ENCODE measurements around the gene COL18A1.
"Not testable (repeated sequence)": the region's sequence is repeated elsewhere in the genome, so short reads cannot be mapped to it uniquely, and the experiment has no call there.

The COL18A1 gene

GRCh38 chr21:45494851-45495680 lies 90.1 kb downstream of the COL18A1 start:
- FAIRE-seq (no peak), DNase-seq (ENCODE audit: insufficient read length, low spot score) (no peak)
- no peak for TF ChIP-seq POLR2A (IDR thresholded peaks at IDR 0.05; ENCODE audit: low read depth, low read length)

GRCh38 chr21:45496151-45496967 lies 91.4 kb downstream of the COL18A1 start:
- no peak for TF ChIP-seq POLR2A (IDR thresholded peaks at IDR 0.05; ENCODE audit: low read depth, low read length)
- FAIRE-seq = no peak
- no peak for DNase-seq (ENCODE audit: insufficient read length, low spot score)

DNA sequence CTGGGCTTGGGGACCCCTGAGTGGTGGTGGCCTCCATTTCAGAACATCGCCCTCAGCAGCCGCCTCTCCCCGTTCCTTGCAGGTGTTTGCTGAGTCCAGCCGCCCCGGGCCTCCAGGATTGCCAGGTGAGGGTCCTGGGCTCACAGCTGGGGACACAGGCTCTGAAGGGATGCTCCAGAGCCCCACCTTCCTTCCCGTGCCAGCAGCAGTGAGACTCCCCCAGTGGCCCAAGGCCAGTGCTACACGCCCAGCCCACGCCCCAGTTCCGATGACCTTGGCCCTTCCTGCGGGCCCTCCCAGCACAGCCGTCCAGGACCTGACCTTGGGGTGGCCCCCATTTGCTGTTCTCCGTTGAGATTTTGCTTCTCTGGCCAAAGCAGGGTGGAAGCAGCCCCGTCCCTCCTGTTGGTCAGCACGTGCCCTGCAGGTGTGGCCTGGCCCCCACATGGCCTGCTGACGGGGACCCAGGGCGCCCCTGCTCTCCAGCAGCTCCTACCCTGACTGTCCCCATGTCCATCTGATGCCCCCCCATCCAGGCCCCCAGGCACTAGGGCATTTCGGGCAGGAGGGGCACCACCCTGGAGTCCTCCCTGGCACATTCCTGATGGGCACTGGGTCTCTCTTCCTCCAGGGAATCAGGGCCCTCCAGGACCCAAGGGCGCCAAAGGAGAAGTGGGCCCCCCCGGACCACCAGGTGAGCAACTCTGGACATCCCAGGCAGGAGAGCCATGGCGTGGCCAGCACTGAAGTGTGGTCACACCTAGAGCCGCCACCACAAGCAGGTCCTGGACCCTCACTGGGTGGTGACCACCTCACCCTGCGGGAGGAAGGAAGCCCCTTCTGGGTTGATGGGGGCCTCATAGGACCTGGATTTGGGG lies 92.2 kb downstream of the COL18A1 start:
- DNase-seq (ENCODE audit: insufficient read length, low spot score) = no peak
- no peak for TF ChIP-seq POLR2A (IDR thresholded peaks at IDR 0.05; ENCODE audit: low read depth, low read length)
- no peak for FAIRE-seq

DNA sequence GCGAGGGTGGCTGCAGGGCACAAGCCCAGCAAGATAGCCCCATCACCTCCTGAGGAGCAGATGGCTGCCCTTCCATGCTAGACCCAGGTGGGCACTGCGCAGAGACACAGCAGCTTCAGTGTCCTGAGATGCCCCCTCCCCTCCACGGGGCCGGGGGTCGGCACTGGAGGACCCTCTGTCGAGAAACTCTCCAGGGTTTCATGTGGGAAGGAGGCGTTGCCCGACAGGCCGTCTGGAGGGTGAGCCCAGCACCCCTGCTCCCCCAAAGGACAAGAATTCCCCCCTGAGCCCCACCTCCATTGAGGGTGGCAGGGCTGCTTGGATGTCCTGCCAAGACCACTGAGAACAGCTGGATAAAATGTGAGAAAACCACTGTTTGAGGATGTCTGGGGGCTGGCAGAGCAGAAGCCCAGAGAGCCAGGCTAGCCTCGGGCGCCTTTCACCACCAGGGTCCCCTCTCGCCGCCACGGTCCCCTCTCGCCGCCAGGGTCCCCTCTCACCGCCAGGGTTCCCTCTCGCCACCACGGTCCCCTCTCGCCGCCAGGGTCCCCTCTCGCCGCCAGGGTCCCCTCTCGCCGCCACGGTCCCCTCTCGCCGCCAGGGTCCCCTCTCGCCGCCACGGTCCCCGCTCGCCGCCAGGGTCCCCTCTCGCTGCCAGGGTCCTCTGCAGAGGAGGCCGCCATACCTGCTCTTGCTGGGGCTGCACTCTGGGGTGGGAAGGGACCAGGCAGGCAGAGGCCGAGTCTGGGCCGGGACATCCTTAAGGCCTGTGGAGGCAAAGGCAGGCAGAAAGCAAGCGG lies 93.1 kb downstream of the COL18A1 start:
- no peak for DNase-seq (ENCODE audit: insufficient read length, low spot score)
- FAIRE-seq = no peak
- TF ChIP-seq POLR2A (IDR thresholded peaks at IDR 0.05; ENCODE audit: low read depth, low read length) = no peak

DNA sequence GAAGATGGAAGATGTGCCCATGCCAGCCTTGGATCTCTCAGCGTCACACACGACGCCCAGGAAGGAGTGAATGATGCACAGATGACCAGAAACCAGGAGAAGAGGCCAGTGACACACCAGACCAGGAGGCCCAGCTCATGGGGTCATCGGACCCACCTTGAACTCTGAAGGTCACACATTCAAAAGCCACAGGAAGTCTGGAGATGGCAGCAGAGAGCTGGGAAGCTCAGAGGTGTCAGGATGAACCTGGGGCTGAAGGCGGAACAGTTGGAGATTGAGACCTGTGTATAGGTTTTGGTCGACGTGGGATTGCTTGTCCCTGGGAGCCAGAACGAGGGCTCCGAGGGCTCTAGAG lies 93.7 kb downstream of the COL18A1 start:
- FAIRE-seq (no peak), DNase-seq (ENCODE audit: insufficient read length, low spot score) (no peak)
- TF ChIP-seq POLR2A (IDR thresholded peaks at IDR 0.05; ENCODE audit: low read depth, low read length) = no peak

GRCh38 chr21:45499201-45499750 lies 94.3 kb downstream of the COL18A1 start:
- DNase-seq (ENCODE audit: insufficient read length, low spot score) (no peak), FAIRE-seq (no peak)
- TF ChIP-seq POLR2A (IDR thresholded peaks at IDR 0.05; ENCODE audit: low read depth, low read length) = no peak

- TF ChIP-seq POLR2A (IDR thresholded peaks at IDR 0.05; ENCODE audit: low read depth, low read length) = no peak
- FAIRE-seq (no peak), DNase-seq (ENCODE audit: insufficient read length, low spot score) (no peak)
These were observed 95.1 kb downstream of the COL18A1 start for GRCh38 chr21:45499970-45500577.

- DNase-seq (ENCODE audit: insufficient read length, low spot score); FAIRE-seq: not testable (repeated sequence)
These were observed 96.4 kb downstream of the COL18A1 start for GRCh38 chr21:45501081-45502005.

GRCh38 chr21:45502006-45502345 lies 97.0 kb downstream of the COL18A1 start:
- FAIRE-seq (no peak), DNase-seq (ENCODE audit: insufficient read length, low spot score) (no peak)
- TF ChIP-seq POLR2A (IDR thresholded peaks at IDR 0.05; ENCODE audit: low read depth, low read length) = no peak

- no peak for FAIRE-seq
- DNase-seq (ENCODE audit: insufficient read length, low spot score) = no peak
- no peak for TF ChIP-seq POLR2A (IDR thresholded peaks at IDR 0.05; ENCODE audit: low read depth, low read length)
These were observed 97.6 kb downstream of the COL18A1 start for GRCh38 chr21:45502600-45502999.

DNA sequence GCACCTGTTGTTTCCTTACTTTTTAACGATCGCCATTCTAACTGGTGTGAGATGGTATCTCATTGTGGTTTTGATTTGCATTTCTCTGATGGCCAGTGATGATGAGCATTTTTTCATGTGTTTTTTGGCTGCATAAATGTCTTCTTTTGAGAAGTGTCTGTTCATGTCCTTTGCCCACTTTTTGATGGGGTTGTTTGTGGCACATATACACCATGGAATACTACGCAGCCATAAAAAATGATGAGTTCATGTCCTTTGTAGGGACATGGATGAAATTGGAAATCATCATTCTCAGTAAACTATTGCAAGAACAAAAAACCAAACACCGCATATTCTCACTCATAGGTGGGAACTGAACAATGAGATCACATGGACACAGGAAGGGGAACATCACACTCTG lies 98.3 kb downstream of the COL18A1 start:
- not testable (repeated sequence) for FAIRE-seq; DNase-seq (ENCODE audit: insufficient read length, low spot score)

- DNase-seq (ENCODE audit: insufficient read length, low spot score) (no peak), FAIRE-seq (no peak)
These were observed 99.1 kb downstream of the COL18A1 start for GRCh38 chr21:45504021-45504515.

More at GRCh38 chr21:45504021-45504515, 99.1 kb downstream of the COL18A1 start:
- TF ChIP-seq POLR2A (IDR thresholded peaks at IDR 0.05; ENCODE audit: low read depth, low read length) = no peak
